Lung (tissue), 12 donors: ENCODE results near the gene FABP1. TPM values are rescaled to one million over a fixed set of nuclear protein-coding genes. Genes with fewer than 3 reads are reported as not detected.

ENCODE experiments used
- ATAC-seq: fragments of 200-7000 bp; cut with Tn5 transposase; one replicate; pipeline ENCODE4 v1.9.1; 2020; ENCODE audit warnings: moderate number of reproducible peaks; ENCODE audit not compliant: insufficient read depth, low FRiP score
- DNase-seq, 3 donors: peaks; one replicate each; pipeline ENCODE4 v3.0.0-alpha.2; 2013 to 2017
- H3K27ac ChIP-seq, 2 donors: one replicate each; pipeline ENCODE4 v1.5.1; 2013; ENCODE audit warnings: mild to moderate bottlenecking in 2 of 2, moderate library complexity in 2 of 2, control low read depth in 1 of 2, inconsistent platforms in 1 of 2, low read depth in 1 of 2, low read length in 1 of 2
- H3K27me3 ChIP-seq, 3 donors: one replicate each; pipeline ENCODE4 v1.5.1; 2013; ENCODE audit warnings: low read length in 2 of 3; ENCODE audit not compliant: control insufficient read depth in 3 of 3, insufficient read depth in 3 of 3
- H3K36me3 ChIP-seq, 4 donors: one replicate each; pipeline ENCODE4 v1.5.1; 2013; ENCODE audit warnings: low read length in 4 of 4, mild to moderate bottlenecking in 1 of 4, moderate library complexity in 1 of 4; ENCODE audit not compliant: control insufficient read depth in 4 of 4, insufficient read depth in 4 of 4
- H3K4me1 ChIP-seq, 5 donors: one replicate each; pipeline ENCODE4 v1.5.1; 2013; ENCODE audit warnings: low read length in 5 of 5, mild to moderate bottlenecking in 2 of 5, moderate library complexity in 1 of 5; ENCODE audit not compliant: control insufficient read depth in 5 of 5, insufficient read depth in 5 of 5
- H3K4me3 ChIP-seq: one replicate; pipeline ENCODE4 v1.5.1; 2013; ENCODE audit warnings: mild to moderate bottlenecking, control low read depth, moderate library complexity
- H3K9ac ChIP-seq, 2 donors: one replicate each; pipeline ENCODE4 v1.5.1; 2013; ENCODE audit warnings: low read length in 2 of 2, control low read depth in 1 of 2; ENCODE audit not compliant: insufficient read depth in 1 of 2
- H3K9me3 ChIP-seq, 4 donors: one replicate each; pipeline ENCODE4 v1.5.1; 2013; ENCODE audit warnings: low read length in 3 of 4, mild to moderate bottlenecking in 1 of 4, moderate library complexity in 1 of 4; ENCODE audit not compliant: control insufficient read depth in 4 of 4, insufficient read depth in 3 of 4
- CTCF ChIP-seq: IDR thresholded peaks from 2 replicates; pipeline ENCODE4 v1.5.1; 2012; ENCODE audit warnings: mild to moderate bottlenecking; ENCODE audit errors: control extremely low read depth, extremely low read depth
- WGBS, 2 donors: extraction: QIAGEN DNeasy Blood & Tissue Kit; methylation state at CpG; one replicate each; pipeline ENCODE4 v1.1.7; 2013; 5-methylcytosine and 5-hydroxymethylcytosine counted together
- polyA plus RNA-seq, 2 donors: library from polyadenylated mRNA; stranded (reverse); fragments of 200-250 nt; gene quantifications; one replicate each; pipeline ENCODE4 v1.2.1, GENCODE V29; 2013
- total RNA-seq, 2 donors: library from RNA; depleted of rRNA in 1 of 2; stranded (reverse); fragments of >200 nt in 1 of 2; gene quantifications; one replicate each; pipeline ENCODE4 v1.2.1, GENCODE V29; 2014 to 2021
- donor health status: control.
- donor health status: control.
- donor health status: Bipolar disorder and iron deficiency.
- donor health status: healthy.
- donor health status: DM: yes; HTN: yes; CAD: no.

FABP1 gene
- total and polyA plus RNA-seq, 4 donors = 0.14 to 1.7 (median 0.40) TPM; not detected in 1

GRCh38 chr2:88127638-88127887 is 299 bp downstream of the FABP1 start:
- H3K27ac ChIP-seq = no peak overlapping the region

GRCh38 chr2:88126772-88127637 is 857 bp downstream of the FABP1 start:
- no peak overlapping the region for H3K4me3 ChIP-seq
- peaks cover 0 to 5% (median 0%) of the 10 kb centered on the region in 4 donors for H3K9me3 ChIP-seq
- no peak overlapping the region for H3K27ac ChIP-seq
- WGBS, 2 donors = 94 to 96% methylated on average over 3 of the region's 3 CpGs
- H3K36me3 ChIP-seq = no peaks in the 10 kb centered on the region
- no peak overlapping the region for H3K9ac ChIP-seq
- no peak for TF ChIP-seq CTCF
- H3K4me1 ChIP-seq = no peaks in the 10 kb centered on the region
- H3K27me3 ChIP-seq = peaks cover 0 to 5% (median 3%) of the 10 kb centered on the region in 3 donors
- DNase-seq = no peak
- ATAC-seq = no peak

More at GRCh38 chr2:88127638-88127887, 299 bp downstream of the FABP1 start:
- Histone ChIP-seq H3K36me3 (no peaks in the 10 kb centered on the region), H3K4me3 (no peak overlapping the region), H3K9me3 (peaks cover 0 to 5% (median 0%) of the 10 kb centered on the region in 4 donors), H3K9ac (no peak overlapping the region), H3K27me3 (peaks cover 0 to 5% (median 3%) of the 10 kb centered on the region in 3 donors), H3K4me1 (no peaks in the 10 kb centered on the region)
- no peak for TF ChIP-seq CTCF
- ATAC-seq (no peak), DNase-seq (no peak)
- WGBS, 2 donors = 49 to 67% methylated on average over 1 of the region's 1 CpG

- Histone ChIP-seq H3K4me1 (peaks cover 0 to 1% (median 0%) of the 10 kb centered on the region in 5 donors), H3K36me3 (no peaks in the 10 kb centered on the region), H3K27ac (no peak overlapping the region), H3K9ac (no peak overlapping the region), H3K4me3 (no peak overlapping the region), H3K27me3 (peaks cover 0 to 5% (median 3%) of the 10 kb centered on the region in 3 donors), H3K9me3 (peaks cover 0 to 5% (median 0%) of the 10 kb centered on the region in 4 donors)
- no peak for TF ChIP-seq CTCF
- WGBS, 2 donors = 80 to 81% methylated on average over 11 of the region's 11 CpGs
- DNase-seq = no peak
- ATAC-seq = no peak
Measured at GRCh38 chr2:88125924-88126771, 1.7 kb downstream of the FABP1 start.
